DOHH2 (cell line): ENCODE results near the gene GSG1.
"Not testable (repeated sequence)": the region's sequence is repeated elsewhere in the genome, so short reads cannot be mapped to it uniquely, and the experiment has no call there.

Source experiments
- H3F3A ChIP-seq: fragments of 200-600 bp; sonication (generic), shearing (Covaris generic); 2 replicates; pipeline ENCODE4 v1.6.0; 2016; ENCODE audit warnings: antibody characterized with exemption, mild to moderate bottlenecking; ENCODE audit not compliant: control insufficient read depth, insufficient read depth
- H3K27ac ChIP-seq: fragments of 200-600 bp; sonication (generic); 2 replicates; pipeline ENCODE4 v1.5.1; 2014; ENCODE audit warnings: low read depth, mild to moderate bottlenecking, low read length, moderate library complexity
- H3K27me3 ChIP-seq: fragments of 200-600 bp; sonication (generic); 2 replicates; pipeline ENCODE4 v1.6.1; 2014; ENCODE audit warnings: mild to moderate bottlenecking, low read length, mixed read lengths; ENCODE audit not compliant: control insufficient read depth
- H3K36me3 ChIP-seq: fragments of 200-600 bp; sonication (generic); 2 replicates; pipeline ENCODE4 v1.6.1; 2014; ENCODE audit warnings: mild to moderate bottlenecking, low read length, moderate library complexity, mixed read lengths; ENCODE audit not compliant: control insufficient read depth
- H3K4me1 ChIP-seq: fragments of 200-600 bp; sonication (generic); 2 replicates; pipeline ENCODE4 v1.6.1; 2014; ENCODE audit warnings: mild to moderate bottlenecking, low read length, mixed read lengths; ENCODE audit not compliant: control insufficient read depth
- H3K4me2 ChIP-seq: fragments of 200-600 bp; sonication (generic); 2 replicates; pipeline ENCODE4 v1.6.0; 2014; ENCODE audit warnings: mild to moderate bottlenecking, low read length, moderate library complexity
- H3K4me3 ChIP-seq: fragments of 200-600 bp; sonication (generic); 2 replicates; pipeline ENCODE4 v1.5.1; 2014; ENCODE audit warnings: mild to moderate bottlenecking, low read length, mixed read lengths
- H3K79me2 ChIP-seq: fragments of 200-600 bp; sonication (generic); 2 replicates; pipeline ENCODE4 v1.6.1; 2014; ENCODE audit warnings: mild to moderate bottlenecking, low read length, mixed read lengths; ENCODE audit not compliant: control insufficient read depth
- H3K9me2 ChIP-seq: fragments of 200-600 bp; sonication (generic); replicated peaks from 2 replicates; pipeline ENCODE4 v1.6.1; 2014; ENCODE audit warnings: mild to moderate bottlenecking, low read length, mixed read lengths; ENCODE audit not compliant: control insufficient read depth
- H3K9me3 ChIP-seq: fragments of 200-600 bp; sonication (generic); 2 replicates; pipeline ENCODE4 v1.6.1; 2014; ENCODE audit warnings: antibody characterized with exemption, low read length, mixed read lengths; ENCODE audit not compliant: control insufficient read depth, insufficient read depth
- H4K20me1 ChIP-seq: fragments of 200-600 bp; sonication (generic); 2 replicates; pipeline ENCODE4 v1.6.0; 2014; ENCODE audit warnings: low read depth, mild to moderate bottlenecking, antibody characterized with exemption, low read length, moderate library complexity; ENCODE audit not compliant: control insufficient read depth, insufficient read depth
- EZH2phosphoT487 ChIP-seq: fragments of 200-600 bp; sonication (generic); IDR thresholded peaks from 2 replicates; pipeline ENCODE4 v1.6.1; 2017; ENCODE audit warnings: borderline replicate concordance, mild to moderate bottlenecking, antibody characterized with exemption, low read length, moderate library complexity, mixed read lengths
- TF ChIP-seq, protein P1 (sequence below): fragments of 200-600 bp; sonication (generic); IDR thresholded peaks from one replicate; pipeline ENCODE4 v1.5.1; 2014; ENCODE audit warnings: antibody characterized with exemption, mild to moderate bottlenecking, low read depth, low read length; ENCODE audit not compliant: poor library complexity, severe bottlenecking

GSG1 gene

DNA sequence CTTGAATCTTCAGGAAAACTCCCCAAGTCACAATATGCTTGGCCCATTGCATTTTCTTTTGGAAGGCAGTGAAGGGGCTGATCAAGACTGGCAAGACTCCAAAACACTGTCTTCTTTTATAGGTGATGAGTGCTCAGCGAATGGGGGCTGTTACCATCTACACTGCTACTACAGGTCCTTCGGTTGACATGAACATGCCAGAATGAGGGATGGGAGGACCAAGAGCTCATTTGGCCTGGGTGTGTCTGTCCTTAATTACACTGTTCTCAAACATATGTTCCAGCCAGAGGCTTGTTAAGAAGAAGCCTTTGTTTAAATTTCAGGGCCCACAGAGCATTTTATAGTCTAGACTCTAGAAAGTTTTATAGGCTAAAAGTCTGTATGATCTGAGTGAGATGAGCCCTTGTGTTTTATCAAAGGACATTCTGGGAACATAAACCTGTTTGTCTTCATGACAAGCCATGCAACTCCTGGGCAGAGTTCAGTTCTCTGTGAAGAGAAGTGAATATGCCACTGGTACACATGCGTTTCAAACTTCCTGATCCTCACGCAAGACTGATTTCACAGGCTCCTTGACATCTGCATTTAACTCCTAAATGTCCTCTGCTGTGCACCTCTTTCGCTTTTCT lies 64.0 kb downstream of the GSG1 start:
- Histone ChIP-seq H3F3A (no peaks in the 10 kb centered on the region), H3K9me3 (no peaks in the 10 kb centered on the region)

DNA sequence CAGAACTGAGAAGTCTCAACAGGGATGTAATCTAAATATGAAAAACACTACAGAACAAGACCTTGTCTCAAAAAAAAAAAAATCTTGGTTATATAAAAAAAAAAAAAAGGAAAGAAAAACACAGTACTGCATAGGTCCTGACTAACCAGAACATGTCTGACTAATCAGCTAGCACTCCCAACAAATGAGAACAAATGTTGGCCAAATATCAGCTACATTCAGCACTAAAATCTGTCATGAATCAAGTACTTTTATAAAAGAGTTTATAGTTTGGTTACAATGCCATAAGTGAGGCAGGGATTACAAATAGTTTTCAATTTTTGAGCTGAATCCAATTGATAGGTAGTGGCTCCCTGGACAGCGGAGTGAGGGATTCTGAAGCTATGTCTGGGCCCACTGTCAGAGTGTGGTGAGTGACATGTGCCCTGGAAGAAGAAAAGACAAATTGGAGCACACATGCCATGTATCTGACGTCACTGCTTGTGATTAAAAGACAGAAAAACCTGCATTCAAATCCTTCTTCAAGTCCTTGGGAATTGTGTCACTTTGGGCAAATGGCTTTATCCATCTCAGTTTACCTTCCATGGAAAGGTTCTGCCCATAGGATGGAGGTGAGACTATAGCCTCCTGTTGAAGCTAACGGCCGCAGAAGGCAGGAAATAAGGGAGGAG lies 64.8 kb downstream of the GSG1 start:
- Histone ChIP-seq H3K27ac (no peak overlapping the region), H3K4me2 (no peak overlapping the region), H3K4me1 (no peaks in the 10 kb centered on the region)

More for the DNA sequence above, 64.0 kb downstream of the GSG1 start:
- H3K79me2 ChIP-seq, result no peaks in the 10 kb centered on the region
- H3K9me2 ChIP-seq, result no peaks in the 10 kb centered on the region
- no peaks in the 10 kb centered on the region for H4K20me1 ChIP-seq
- peaks cover 5% of the 10 kb centered on the region; the same call in 1 of the 2 replicates for H3K4me1 ChIP-seq
- no peak overlapping the region for H3K27ac ChIP-seq
- no peaks in the 10 kb centered on the region for H3K36me3 ChIP-seq
- H3K27me3 ChIP-seq, result peaks cover 11% of the 10 kb centered on the region; the same call in 1 of the 2 replicates
- no peak overlapping the region for H3K4me2 ChIP-seq
- TF ChIP-seq, protein P1, sequence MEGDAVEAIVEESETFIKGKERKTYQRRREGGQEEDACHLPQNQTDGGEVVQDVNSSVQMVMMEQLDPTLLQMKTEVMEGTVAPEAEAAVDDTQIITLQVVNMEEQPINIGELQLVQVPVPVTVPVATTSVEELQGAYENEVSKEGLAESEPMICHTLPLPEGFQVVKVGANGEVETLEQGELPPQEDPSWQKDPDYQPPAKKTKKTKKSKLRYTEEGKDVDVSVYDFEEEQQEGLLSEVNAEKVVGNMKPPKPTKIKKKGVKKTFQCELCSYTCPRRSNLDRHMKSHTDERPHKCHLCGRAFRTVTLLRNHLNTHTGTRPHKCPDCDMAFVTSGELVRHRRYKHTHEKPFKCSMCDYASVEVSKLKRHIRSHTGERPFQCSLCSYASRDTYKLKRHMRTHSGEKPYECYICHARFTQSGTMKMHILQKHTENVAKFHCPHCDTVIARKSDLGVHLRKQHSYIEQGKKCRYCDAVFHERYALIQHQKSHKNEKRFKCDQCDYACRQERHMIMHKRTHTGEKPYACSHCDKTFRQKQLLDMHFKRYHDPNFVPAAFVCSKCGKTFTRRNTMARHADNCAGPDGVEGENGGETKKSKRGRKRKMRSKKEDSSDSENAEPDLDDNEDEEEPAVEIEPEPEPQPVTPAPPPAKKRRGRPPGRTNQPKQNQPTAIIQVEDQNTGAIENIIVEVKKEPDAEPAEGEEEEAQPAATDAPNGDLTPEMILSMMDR, result no peak
- no peak for TF ChIP-seq EZH2phosphoT487
- H3K4me3 ChIP-seq, result no peak overlapping the region

GRCh38 chr12:13036881-13037280 lies 66.6 kb downstream of the GSG1 start:
- no peaks in the 10 kb centered on the region for H3K79me2 ChIP-seq

More for the DNA sequence above, 64.8 kb downstream of the GSG1 start:
- H3K9me3 ChIP-seq, result no peaks in the 10 kb centered on the region
- no peaks in the 10 kb centered on the region for H3F3A ChIP-seq
- H3K36me3 ChIP-seq, result no peaks in the 10 kb centered on the region
- TF ChIP-seq EZH2phosphoT487, result no peak
- TF ChIP-seq, protein P1, result no peak
- H4K20me1 ChIP-seq, result no peaks in the 10 kb centered on the region
- no peaks in the 10 kb centered on the region for H3K9me2 ChIP-seq
- H3K79me2 ChIP-seq, result no peaks in the 10 kb centered on the region
- H3K27me3 ChIP-seq, result peaks cover 11% of the 10 kb centered on the region; the same call in 1 of the 2 replicates
- no peak overlapping the region for H3K4me3 ChIP-seq

DNA sequence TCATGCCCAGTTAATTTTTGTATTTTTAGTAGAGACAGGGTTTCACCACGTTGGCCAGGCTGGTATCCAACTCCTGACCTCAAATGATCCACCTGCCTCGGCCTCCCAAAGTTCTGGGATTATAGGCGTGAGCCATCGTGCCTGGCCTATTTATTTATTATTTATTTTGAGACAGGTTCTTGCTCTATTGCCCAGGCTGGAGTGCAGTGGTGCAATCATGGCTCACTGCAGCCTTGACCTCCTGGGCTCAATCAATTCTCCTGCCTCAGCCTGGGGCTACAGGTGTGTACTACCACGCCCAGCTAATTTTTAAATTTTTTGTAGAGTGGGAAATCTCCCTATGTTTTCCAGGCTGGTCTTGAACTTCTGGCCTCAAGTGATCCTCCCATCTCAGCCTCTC lies 68.1 kb downstream of the GSG1 start:
- H3K27ac ChIP-seq, H3F3A ChIP-seq, H3K9me3 ChIP-seq, H3K4me1 ChIP-seq, H3K4me2 ChIP-seq, H3K79me2 ChIP-seq, H3K36me3 ChIP-seq, H4K20me1 ChIP-seq, H3K9me2 ChIP-seq, H3K4me3 ChIP-seq: not testable (repeated sequence)
- peaks cover 22% of the 10 kb centered on the region for H3K27me3 ChIP-seq

More at GRCh38 chr12:13036881-13037280, 66.6 kb downstream of the GSG1 start:
- Histone ChIP-seq H3K9me2 (no peaks in the 10 kb centered on the region), H3K4me1 (no peaks in the 10 kb centered on the region), H3K27me3 (peaks cover 10% of the 10 kb centered on the region), H4K20me1 (no peaks in the 10 kb centered on the region), H3K36me3 (no peaks in the 10 kb centered on the region), H3K27ac (no peak overlapping the region), H3F3A (no peaks in the 10 kb centered on the region), H3K4me3 (no peak overlapping the region), H3K4me2 (no peak overlapping the region), H3K9me3 (no peaks in the 10 kb centered on the region)
- TF ChIP-seq EZH2phosphoT487, result no peak
- TF ChIP-seq, protein P1, result no peak
